Upper lobe of left lung (tissue), 4 donors: Measurements from ENCODE around the gene TERB1.

ENCODE experiments used
- EP300 ChIP-seq, 4 donors: sonication (generic); formaldehyde crosslinking; IDR thresholded peaks; one replicate each; pipeline ENCODE4 v1.5.1; 2017; ENCODE audit warnings: antibody characterized with exemption in 4 of 4, control low read depth in 2 of 4
- POLR2A ChIP-seq, 4 donors: fragments of 450-650 bp; IDR thresholded peaks; one replicate each; pipeline ENCODE4 v1.5.1; 2016 to 2017; ENCODE audit warnings: antibody characterized with exemption in 4 of 4, mild to moderate bottlenecking in 2 of 4

DNA sequence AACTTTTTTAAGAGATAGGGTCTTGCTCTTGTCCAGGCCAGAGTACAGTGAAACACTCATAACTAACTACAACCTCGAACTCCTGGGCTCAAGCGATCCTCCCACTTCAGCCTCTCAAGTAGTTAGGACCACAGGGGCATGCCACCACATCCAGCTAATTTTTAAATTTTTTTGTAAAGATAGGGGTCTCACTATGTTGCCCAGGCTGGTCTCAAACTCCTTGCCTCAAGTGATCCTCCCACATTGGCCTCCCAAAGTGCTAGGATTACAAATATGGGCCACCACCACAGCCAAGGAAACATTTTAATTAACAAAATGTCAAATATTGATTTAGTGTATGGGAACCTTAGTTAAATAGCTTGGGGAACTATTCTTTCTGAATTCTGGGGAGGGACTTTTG, 47.2 kb downstream of the TERB1 start:
- TF ChIP-seq EP300 (IDR thresholded peaks at IDR 0.05) (no peak), POLR2A (IDR thresholded peaks at IDR 0.05) (no peak)
